Activated naive CD8-positive, alpha-beta T cell treated with anti-CD3 and anti-CD28 coated beads, Interleukin-2, amount 50 U/mL, for 24 hours (primary cell): ENCODE results near the gene SKIC2.
"Not testable (repeated sequence)": the region's sequence is repeated elsewhere in the genome, so short reads cannot be mapped to it uniquely, and the experiment has no call there.

Experiments
- ATAC-seq: fragments of 150-1000 bp; cut with Tn5 transposase; one replicate; pipeline ENCODE4 v1.10.0; 2021
- DNase-seq: peaks from one replicate; pipeline ENCODE4 v3.0.0; 2021
- H3K27ac Mint-ChIP-seq: one replicate; pipeline ENCODE4 v1.8.0; 2021; ENCODE audit warnings: mild to moderate bottlenecking, mixed read lengths
- H3K27me3 Mint-ChIP-seq: one replicate; pipeline ENCODE4 v1.8.0; 2021; ENCODE audit warnings: mixed read lengths
- H3K36me3 Mint-ChIP-seq: one replicate; pipeline ENCODE4 v1.8.0; 2021; ENCODE audit warnings: low read depth, mixed read lengths
- H3K4me1 Mint-ChIP-seq: one replicate; pipeline ENCODE4 v1.8.0; 2021; ENCODE audit warnings: mixed read lengths
- H3K4me3 Mint-ChIP-seq: one replicate; pipeline ENCODE4 v1.8.0; 2021; ENCODE audit warnings: mild to moderate bottlenecking, moderate library complexity, mixed read lengths
- H3K9me3 Mint-ChIP-seq: one replicate; pipeline ENCODE4 v1.8.0; 2021; ENCODE audit warnings: mixed read lengths

The SKIC2 gene

DNA sequence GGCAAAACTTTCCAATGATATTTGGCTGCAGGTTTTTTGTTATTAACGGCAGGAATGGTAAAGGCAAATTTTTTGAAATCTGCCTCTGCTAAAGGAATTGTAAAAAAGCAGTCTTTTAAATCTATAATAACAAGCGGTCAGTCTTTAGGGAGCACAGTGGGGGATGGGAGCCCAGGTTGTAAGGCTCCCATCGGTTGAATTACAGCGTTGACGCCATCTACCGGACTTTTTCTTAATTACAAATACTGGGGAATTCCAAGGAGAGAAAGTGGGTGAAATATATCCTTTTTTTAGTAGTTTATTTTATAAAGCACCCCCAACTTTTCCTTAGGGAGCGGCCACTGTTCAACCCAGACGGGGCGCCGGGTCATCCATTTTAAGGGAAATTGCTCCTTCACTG, 30.4 kb downstream of the SKIC2 start:
- not testable (repeated sequence) for DNase-seq, ATAC-seq, H3K9me3 Mint-ChIP-seq, H3K27me3 Mint-ChIP-seq, H3K4me3 Mint-ChIP-seq, H3K4me1 Mint-ChIP-seq, H3K27ac Mint-ChIP-seq, H3K36me3 Mint-ChIP-seq

DNA sequence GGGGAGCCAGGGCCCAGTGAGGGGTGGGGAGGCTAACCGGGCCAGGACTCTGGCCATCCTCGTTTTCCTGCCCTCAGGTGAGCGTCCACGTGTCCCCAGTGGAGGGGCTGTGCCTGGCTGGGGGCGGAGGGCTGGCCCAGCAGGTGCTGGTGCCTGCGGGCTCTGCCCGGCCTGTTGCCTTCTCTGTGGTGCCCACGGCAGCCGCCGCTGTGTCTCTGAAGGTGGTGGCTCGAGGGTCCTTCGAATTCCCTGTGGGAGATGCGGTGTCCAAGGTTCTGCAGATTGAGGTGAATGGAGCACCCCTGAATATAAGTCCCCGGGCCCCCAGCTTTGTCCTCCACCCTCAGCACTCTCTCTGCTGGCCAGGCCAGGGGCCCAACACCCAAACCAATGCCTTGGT, 35.4 kb downstream of the SKIC2 start:
- H3K36me3 Mint-ChIP-seq, H3K4me3 Mint-ChIP-seq, H3K27me3 Mint-ChIP-seq, H3K27ac Mint-ChIP-seq, H3K9me3 Mint-ChIP-seq, DNase-seq, ATAC-seq, H3K4me1 Mint-ChIP-seq: not testable (repeated sequence)

DNA sequence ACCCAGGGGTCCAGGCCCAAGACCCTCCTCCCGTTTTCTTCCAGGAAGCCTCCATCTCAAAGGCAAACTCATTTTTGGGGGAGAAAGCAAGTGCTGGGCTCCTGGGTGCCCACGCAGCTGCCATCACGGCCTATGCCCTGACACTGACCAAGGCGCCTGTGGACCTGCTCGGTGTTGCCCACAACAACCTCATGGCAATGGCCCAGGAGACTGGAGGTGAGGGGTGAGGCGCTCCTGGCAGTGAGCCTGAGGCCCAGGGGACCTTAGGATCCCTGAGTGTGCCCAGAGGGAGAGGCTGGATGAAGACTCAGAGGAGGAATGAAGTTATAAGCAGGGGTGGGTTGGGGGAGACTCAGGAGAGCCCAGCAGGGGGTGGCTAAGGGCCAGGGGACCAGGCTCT, 37.4 kb downstream of the SKIC2 start:
- not testable (repeated sequence) for H3K36me3 Mint-ChIP-seq, DNase-seq, H3K27ac Mint-ChIP-seq, ATAC-seq, H3K9me3 Mint-ChIP-seq, H3K27me3 Mint-ChIP-seq, H3K4me3 Mint-ChIP-seq, H3K4me1 Mint-ChIP-seq

GRCh38 chr6:32002546-32003268, 43.7 kb downstream of the SKIC2 start:
- not testable (repeated sequence) for DNase-seq, H3K9me3 Mint-ChIP-seq, H3K4me3 Mint-ChIP-seq, H3K27ac Mint-ChIP-seq, H3K27me3 Mint-ChIP-seq, H3K4me1 Mint-ChIP-seq, ATAC-seq, H3K36me3 Mint-ChIP-seq

- not testable (repeated sequence) for H3K4me3 Mint-ChIP-seq, H3K9me3 Mint-ChIP-seq, H3K36me3 Mint-ChIP-seq, H3K27ac Mint-ChIP-seq, DNase-seq, H3K27me3 Mint-ChIP-seq, ATAC-seq, H3K4me1 Mint-ChIP-seq
These were observed 44.3 kb downstream of the SKIC2 start for GRCh38 chr6:32003301-32003700.

DNA sequence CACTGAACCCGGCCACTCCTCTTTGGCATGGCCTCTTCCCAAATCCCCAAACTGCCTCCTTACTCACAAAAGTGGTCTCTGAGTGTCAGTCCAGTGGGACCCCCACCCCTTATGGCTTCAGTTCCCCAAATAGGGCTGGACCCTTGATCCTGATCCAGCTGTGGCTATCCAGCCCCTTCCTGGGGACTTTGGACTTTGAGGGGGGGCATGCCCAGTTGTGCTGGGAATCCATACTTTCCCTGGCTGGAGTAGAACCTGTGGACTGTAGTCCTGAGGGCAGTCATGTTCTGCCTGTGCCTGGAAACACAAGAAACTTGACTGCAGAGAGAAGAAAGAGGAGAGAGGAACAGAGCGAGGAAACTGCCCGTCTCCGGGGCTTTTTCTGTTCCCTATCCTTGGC, 45.4 kb downstream of the SKIC2 start:
- not testable (repeated sequence) for H3K27ac Mint-ChIP-seq, DNase-seq, H3K4me1 Mint-ChIP-seq, H3K4me3 Mint-ChIP-seq, ATAC-seq, H3K9me3 Mint-ChIP-seq, H3K27me3 Mint-ChIP-seq, H3K36me3 Mint-ChIP-seq

- peak; percentile 42 for ATAC-seq
- not testable (repeated sequence) for H3K27me3 Mint-ChIP-seq, H3K9me3 Mint-ChIP-seq, H3K4me3 Mint-ChIP-seq, H3K4me1 Mint-ChIP-seq, H3K27ac Mint-ChIP-seq, DNase-seq, H3K36me3 Mint-ChIP-seq
These were observed 46.0 kb downstream of the SKIC2 start for GRCh38 chr6:32004864-32005537.

GRCh38 chr6:32005538-32005880, 46.5 kb downstream of the SKIC2 start:
- not testable (repeated sequence) for H3K4me3 Mint-ChIP-seq, DNase-seq, H3K27me3 Mint-ChIP-seq, ATAC-seq, H3K36me3 Mint-ChIP-seq, H3K4me1 Mint-ChIP-seq, H3K9me3 Mint-ChIP-seq, H3K27ac Mint-ChIP-seq

- H3K4me1 Mint-ChIP-seq, H3K9me3 Mint-ChIP-seq, H3K27ac Mint-ChIP-seq, H3K27me3 Mint-ChIP-seq, ATAC-seq, H3K4me3 Mint-ChIP-seq, H3K36me3 Mint-ChIP-seq, DNase-seq: not testable (repeated sequence)
These were observed 47.1 kb downstream of the SKIC2 start for GRCh38 chr6:32005991-32006529.

DNA sequence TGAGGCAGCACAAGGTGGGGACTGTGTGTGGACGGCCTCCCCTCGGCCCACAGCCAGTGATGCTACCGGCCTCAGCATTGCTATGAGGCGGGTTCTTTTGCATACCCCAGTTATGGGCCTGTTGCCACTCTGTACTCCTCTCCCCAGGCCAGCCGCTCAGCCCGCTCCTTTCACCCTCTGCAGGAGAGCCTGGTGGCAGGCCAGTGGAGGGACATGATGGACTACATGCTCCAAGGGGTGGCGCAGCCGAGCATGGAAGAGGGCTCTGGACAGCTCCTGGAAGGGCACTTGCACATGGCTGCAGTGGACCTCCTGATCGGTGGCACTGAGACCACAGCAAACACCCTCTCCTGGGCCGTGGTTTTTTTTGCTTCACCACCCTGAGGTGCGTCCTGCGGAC, 48.1 kb downstream of the SKIC2 start:
- ATAC-seq, H3K9me3 Mint-ChIP-seq, H3K4me1 Mint-ChIP-seq, H3K27me3 Mint-ChIP-seq, H3K36me3 Mint-ChIP-seq, H3K27ac Mint-ChIP-seq, DNase-seq, H3K4me3 Mint-ChIP-seq: not testable (repeated sequence)

- H3K9me3 Mint-ChIP-seq, DNase-seq, ATAC-seq, H3K4me3 Mint-ChIP-seq, H3K4me1 Mint-ChIP-seq, H3K36me3 Mint-ChIP-seq, H3K27ac Mint-ChIP-seq, H3K27me3 Mint-ChIP-seq: not testable (repeated sequence)
These were observed 49.1 kb downstream of the SKIC2 start for GRCh38 chr6:32008037-32008436.

- not testable (repeated sequence) for H3K4me3 Mint-ChIP-seq, H3K36me3 Mint-ChIP-seq, DNase-seq, H3K27ac Mint-ChIP-seq, H3K27me3 Mint-ChIP-seq, H3K9me3 Mint-ChIP-seq, H3K4me1 Mint-ChIP-seq, ATAC-seq
These were observed 49.6 kb downstream of the SKIC2 start for GRCh38 chr6:32008616-32009015.

GRCh38 chr6:32009537-32009936, 50.6 kb downstream of the SKIC2 start:
- not testable (repeated sequence) for H3K4me1 Mint-ChIP-seq, DNase-seq, H3K36me3 Mint-ChIP-seq, H3K9me3 Mint-ChIP-seq, H3K4me3 Mint-ChIP-seq, ATAC-seq, H3K27me3 Mint-ChIP-seq, H3K27ac Mint-ChIP-seq

GRCh38 chr6:32010856-32011530, 52.0 kb downstream of the SKIC2 start:
- not testable (repeated sequence) for H3K4me1 Mint-ChIP-seq, H3K36me3 Mint-ChIP-seq, H3K27me3 Mint-ChIP-seq, H3K4me3 Mint-ChIP-seq, H3K27ac Mint-ChIP-seq, H3K9me3 Mint-ChIP-seq, ATAC-seq, DNase-seq
